Regular cardiac myocyte (primary cell): ENCODE results near the gene PGM5. TPM values are rescaled to one million over a fixed set of nuclear protein-coding genes. Genes with fewer than 3 reads are reported as not detected.

Source experiments
- total RNA-seq: library from RNA; depleted of rRNA; stranded (reverse); fragments of >200 nt; gene quantifications from 2 replicates; pipeline ENCODE4 v1.2.3, GENCODE V29; 2014

Gene PGM5
- total RNA-seq: 8.8 and 33.5 TPM in 2 replicates

DNA sequence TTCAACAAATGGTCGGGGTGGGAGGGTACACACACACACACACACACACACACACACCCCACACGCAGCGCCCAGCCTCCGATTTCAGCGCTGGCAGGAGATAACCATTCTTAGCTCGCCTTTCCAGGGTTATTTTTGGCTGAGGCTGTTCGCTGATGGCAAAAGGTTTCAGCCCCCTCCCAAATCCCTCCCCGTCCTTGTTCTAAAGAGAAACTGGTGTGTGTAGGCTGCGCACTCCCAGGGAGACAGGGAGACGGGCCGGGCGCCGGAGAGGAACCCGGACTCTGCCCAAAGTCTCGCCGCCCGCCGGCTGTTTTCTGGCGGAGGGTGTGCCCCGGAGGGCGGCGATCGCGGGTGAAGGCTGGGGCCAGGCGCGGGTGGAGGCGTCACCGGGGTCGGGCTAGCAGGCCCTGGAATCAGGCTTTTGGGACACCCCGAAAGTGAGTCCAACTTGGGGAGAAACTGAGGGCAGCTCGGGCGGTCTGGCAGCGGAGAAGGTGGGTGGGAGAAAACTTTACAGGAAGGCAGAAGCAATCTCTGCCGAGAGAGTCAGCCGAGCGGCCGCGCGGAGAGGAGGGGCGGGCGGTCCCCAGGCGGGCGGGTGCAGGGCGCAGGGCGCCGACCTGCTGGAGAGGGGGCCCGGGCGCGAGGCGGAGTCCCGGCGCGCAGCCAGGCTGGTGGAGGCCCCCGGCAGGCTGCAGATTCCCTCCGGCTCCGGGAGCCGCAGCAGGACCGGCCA is at the start of gene PGM5:
TSS of gene PGM5 (plus strand) at position 232 of the 739 bp plus-strand sequence. CDS start 517 bp downstream, outside the sequence.

DNA sequence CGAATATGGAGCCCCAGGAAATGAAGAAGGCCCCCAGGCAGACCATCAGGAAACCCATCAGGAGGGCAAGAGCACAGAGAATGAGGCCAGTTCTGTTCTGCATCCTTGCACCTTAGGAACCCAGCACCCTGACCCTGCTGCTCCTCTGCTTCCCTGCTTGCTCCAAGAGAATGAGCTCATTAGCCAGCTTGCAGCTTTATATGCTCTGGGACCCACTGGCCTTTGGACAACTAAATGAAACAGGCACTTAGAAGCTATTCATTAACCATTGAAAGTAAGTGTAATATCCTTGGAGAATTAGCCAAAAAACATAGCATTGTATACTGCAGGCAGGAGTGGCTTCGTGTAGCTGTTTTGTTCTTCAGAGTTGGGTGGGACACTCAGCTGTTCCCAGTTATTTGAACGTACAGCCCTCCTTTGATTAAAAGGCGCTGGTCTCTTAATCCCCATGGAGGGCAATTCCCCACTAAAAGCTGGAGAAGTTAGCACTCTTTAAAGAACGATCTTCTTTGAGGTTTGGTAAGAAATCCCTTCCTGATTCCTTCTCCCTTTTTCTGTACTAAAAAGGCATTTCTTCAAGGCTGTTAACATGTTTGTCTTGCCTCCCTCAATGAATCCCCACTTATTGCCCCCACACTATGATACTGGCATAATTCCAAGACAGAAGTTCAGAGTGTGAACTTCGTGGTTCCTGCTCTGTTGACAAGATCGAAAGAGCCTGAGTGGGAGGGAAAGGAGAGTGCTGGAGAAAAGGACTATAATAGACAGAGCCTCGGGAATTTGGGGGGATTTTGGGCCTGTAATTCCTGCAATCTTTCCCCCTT is 184.5 kb downstream of the PGM5 start, which contains the start of gene TMEM252:
TSS of gene TMEM252 (minus strand) at position 172 of the 824 bp plus-strand sequence. CDS start at position 103, 69 bp downstream.

Other genes with a start within 250 kb of the PGM5 start
- 16.9 and 18.6 TPM in 2 replicates for gene ZNG1C, start 114.6 kb upstream of the PGM5 start, total RNA-seq
- gene FOXD4L3, start 53.7 kb upstream of the PGM5 start, total RNA-seq: under 0.01 and 0.28 TPM in 2 replicates
- gene TMEM252, start 184.3 kb downstream of the PGM5 start, total RNA-seq: not detected in 2 replicates